ENCODE results near the gene OR5I1.

DNA sequence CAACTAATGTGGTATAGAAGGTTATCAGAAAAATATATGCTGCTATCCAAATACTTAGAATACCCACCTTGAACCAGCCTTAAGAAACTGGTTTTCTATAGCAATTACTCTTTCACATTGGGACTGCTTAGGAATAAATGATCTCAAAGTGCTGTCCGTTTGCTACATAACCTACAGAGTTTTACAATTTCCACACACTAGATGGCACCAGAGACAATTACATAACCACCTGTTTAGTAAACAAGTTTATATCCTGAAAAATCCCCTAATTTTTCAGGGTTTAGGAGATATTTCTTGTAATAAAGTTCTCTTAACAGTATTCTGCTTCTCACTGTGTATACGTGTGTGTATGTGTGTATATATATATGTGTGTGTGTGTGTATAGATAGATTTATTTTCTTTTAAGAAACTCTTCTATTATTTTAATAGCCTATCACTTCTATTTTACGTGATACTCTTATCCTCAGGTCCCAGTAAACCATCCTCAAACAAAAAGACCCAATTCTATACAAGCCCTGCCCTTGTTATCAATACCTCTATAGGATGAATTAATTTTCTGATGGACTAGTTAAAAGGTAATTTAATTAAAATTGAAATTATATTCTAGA, 6.7 kb upstream of the OR5I1 start:
- TF ChIP-seq, protein P1, sequence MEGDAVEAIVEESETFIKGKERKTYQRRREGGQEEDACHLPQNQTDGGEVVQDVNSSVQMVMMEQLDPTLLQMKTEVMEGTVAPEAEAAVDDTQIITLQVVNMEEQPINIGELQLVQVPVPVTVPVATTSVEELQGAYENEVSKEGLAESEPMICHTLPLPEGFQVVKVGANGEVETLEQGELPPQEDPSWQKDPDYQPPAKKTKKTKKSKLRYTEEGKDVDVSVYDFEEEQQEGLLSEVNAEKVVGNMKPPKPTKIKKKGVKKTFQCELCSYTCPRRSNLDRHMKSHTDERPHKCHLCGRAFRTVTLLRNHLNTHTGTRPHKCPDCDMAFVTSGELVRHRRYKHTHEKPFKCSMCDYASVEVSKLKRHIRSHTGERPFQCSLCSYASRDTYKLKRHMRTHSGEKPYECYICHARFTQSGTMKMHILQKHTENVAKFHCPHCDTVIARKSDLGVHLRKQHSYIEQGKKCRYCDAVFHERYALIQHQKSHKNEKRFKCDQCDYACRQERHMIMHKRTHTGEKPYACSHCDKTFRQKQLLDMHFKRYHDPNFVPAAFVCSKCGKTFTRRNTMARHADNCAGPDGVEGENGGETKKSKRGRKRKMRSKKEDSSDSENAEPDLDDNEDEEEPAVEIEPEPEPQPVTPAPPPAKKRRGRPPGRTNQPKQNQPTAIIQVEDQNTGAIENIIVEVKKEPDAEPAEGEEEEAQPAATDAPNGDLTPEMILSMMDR (IDR thresholded peaks at IDR 0.05): peak in 3 of 7 experiments; percentile 24 to 28 (median 26)
- TF ChIP-seq POLR2AphosphoS5 (IDR thresholded peaks at IDR 0.05) (no peak), POLR2A (IDR thresholded peaks at IDR 0.05) (no peak)

Data from stomach (tissue), 4 donors.